Activated naive CD8-positive, alpha-beta T cell (primary cell): ENCODE results near the gene PROSER2.

Source experiments
- H3K27ac Mint-ChIP-seq: one replicate; pipeline ENCODE4 v1.8.0; 2021; ENCODE audit warnings: mixed read lengths
- H3K27me3 Mint-ChIP-seq: one replicate; pipeline ENCODE4 v1.8.0; 2021; ENCODE audit warnings: mixed read lengths
- H3K36me3 Mint-ChIP-seq: one replicate; pipeline ENCODE4 v1.8.0; 2021; ENCODE audit warnings: mixed read lengths
- H3K4me1 Mint-ChIP-seq: one replicate; pipeline ENCODE4 v1.8.0; 2021; ENCODE audit warnings: low read depth, mixed read lengths
- H3K4me3 Mint-ChIP-seq: one replicate; pipeline ENCODE4 v1.8.0; 2021; ENCODE audit warnings: mild to moderate bottlenecking, mixed read lengths
- H3K9me3 Mint-ChIP-seq: one replicate; pipeline ENCODE4 v1.8.0; 2021; ENCODE audit warnings: low read depth, mixed read lengths

Gene PROSER2

GRCh38 chr10:11822026-11822756 is 965 bp upstream of the PROSER2 start:
- Mint-ChIP-seq H3K36me3 (no peaks in the 10 kb centered on the region), H3K4me3 (peak overlapping the region; percentile 47), H3K27me3 (peaks cover 28% of the 10 kb centered on the region), H3K9me3 (no peaks in the 10 kb centered on the region), H3K27ac (no peak overlapping the region), H3K4me1 (peaks cover 13% of the 10 kb centered on the region)

DNA sequence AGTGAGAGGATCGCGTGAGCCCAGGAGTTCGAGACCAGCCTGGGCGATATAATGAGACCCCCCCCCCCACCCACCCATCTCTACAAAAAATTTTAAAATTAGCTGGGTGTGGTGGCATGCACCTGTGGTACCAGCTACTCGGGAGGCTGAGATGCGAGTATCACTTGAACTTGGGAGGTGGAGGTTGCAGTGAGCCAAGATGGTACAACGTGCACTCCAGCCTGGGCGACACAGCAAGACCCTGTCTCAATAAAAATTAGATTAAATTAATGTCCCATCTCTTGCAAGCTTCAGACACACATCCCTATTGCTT is 391 bp upstream of the PROSER2 start:
- peak overlapping the region; percentile 47 for H3K4me3 Mint-ChIP-seq
- peaks cover 13% of the 10 kb centered on the region for H3K4me1 Mint-ChIP-seq
- H3K9me3 Mint-ChIP-seq = no peaks in the 10 kb centered on the region
- H3K27ac Mint-ChIP-seq = no peak overlapping the region
- H3K36me3 Mint-ChIP-seq = no peaks in the 10 kb centered on the region
- H3K27me3 Mint-ChIP-seq = peaks cover 30% of the 10 kb centered on the region

DNA sequence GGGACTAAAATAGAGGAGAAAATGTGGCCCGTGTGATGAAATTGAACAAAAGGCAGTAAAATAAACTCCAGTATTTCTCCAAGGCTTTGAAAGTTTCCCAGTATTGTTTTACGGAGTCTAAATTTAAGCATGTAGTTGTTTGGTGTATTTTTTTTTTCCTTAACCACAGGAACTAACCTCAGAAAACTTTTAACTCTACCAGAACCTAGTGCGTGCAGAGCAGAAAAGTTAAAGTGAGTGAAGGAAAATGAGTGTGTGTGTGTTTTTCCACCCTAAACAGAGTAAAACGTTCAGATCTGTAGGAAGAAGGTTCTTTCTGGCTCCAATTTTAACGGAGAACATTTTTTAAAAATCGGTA is 812 bp downstream of the PROSER2 start:
- H3K27me3 Mint-ChIP-seq = peaks cover 30% of the 10 kb centered on the region
- no peaks in the 10 kb centered on the region for H3K36me3 Mint-ChIP-seq
- no peaks in the 10 kb centered on the region for H3K9me3 Mint-ChIP-seq
- H3K4me1 Mint-ChIP-seq = peaks cover 13% of the 10 kb centered on the region
- H3K27ac Mint-ChIP-seq = no peak overlapping the region
- peak overlapping the region; percentile 91 for H3K4me3 Mint-ChIP-seq

DNA sequence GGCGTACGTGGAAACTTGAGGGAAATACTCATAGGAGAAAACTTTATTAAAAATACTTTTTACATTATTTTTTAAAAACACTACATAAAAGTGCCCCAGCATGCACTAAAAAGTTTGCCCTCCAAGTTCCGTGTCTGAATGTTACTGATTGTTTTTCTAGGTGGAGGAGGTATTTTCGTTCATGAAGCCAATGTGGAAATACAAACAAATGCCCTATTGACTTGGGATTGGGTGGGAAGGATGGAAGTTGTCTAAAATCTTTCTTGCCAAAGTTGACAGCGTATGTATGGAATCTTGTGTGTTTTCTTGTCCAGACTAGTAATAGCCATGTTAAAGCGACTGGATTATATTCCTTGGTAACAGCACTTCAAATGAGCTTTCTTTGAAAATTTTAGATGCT is 1.2 kb downstream of the PROSER2 start:
- Mint-ChIP-seq H3K4me3 (peak overlapping the region; percentile 91), H3K27me3 (peaks cover 30% of the 10 kb centered on the region), H3K4me1 (peaks cover 13% of the 10 kb centered on the region), H3K9me3 (no peaks in the 10 kb centered on the region), H3K36me3 (no peaks in the 10 kb centered on the region), H3K27ac (no peak overlapping the region)

DNA sequence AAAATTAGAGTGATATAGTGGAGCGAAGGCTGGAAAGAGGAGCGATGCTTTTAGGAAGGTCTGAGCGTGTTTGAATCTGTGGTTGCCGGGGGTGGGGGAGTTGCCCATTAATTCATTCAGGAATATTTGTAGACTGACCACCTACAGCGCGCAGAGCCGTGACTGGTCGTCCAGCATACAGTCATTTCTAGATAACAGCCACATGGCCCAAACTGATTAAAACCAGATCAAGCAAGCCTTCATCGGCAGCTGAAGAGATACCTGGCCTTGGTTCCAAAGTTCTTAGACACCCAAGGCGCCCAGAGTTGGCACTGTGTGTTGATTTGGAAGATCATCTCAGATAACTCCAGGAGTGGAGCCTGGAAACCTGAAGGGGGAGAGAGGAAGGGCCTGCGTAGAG is 1.7 kb downstream of the PROSER2 start:
- Mint-ChIP-seq H3K27ac (no peak overlapping the region), H3K4me3 (peak overlapping the region; percentile 91), H3K4me1 (peaks cover 9% of the 10 kb centered on the region), H3K27me3 (peaks cover 25% of the 10 kb centered on the region), H3K9me3 (no peaks in the 10 kb centered on the region), H3K36me3 (no peaks in the 10 kb centered on the region)

DNA sequence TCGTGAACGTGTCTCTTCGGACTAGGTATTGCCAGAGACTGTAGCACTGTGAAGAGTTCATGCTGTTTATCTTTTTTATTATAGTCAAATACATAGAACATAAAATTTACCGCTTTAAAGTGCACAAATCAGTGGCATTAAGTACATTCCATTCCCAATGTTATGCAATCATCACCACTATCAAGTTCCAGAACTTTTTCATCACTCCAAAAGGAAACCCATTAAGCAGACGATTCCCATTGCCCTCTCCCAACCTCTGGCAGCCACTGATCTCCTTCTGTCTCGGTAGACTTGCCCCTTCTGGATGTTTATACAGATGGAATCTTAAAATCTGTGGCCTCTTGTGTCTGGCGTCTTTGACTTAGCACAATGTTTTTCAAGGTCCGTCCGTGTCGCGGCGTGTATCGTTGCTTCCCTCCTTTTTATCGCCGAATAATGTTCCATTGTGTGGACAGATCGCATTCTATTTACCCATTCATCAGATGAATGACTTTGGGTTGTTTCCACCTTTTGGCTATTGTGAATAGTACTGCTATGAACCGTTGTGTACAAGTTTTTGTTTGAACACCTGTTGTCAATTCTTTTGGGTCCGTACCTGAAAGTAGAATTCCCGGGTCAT is 2.7 kb downstream of the PROSER2 start:
- no peaks in the 10 kb centered on the region for H3K36me3 Mint-ChIP-seq
- H3K9me3 Mint-ChIP-seq = no peaks in the 10 kb centered on the region
- H3K27me3 Mint-ChIP-seq = peaks cover 27% of the 10 kb centered on the region
- no peak overlapping the region for H3K4me3 Mint-ChIP-seq
- H3K4me1 Mint-ChIP-seq = peaks cover 9% of the 10 kb centered on the region
- no peak overlapping the region for H3K27ac Mint-ChIP-seq

- peaks cover 9% of the 10 kb centered on the region for H3K4me1 Mint-ChIP-seq
- H3K36me3 Mint-ChIP-seq = no peaks in the 10 kb centered on the region
- no peak overlapping the region for H3K4me3 Mint-ChIP-seq
- H3K27ac Mint-ChIP-seq = no peak overlapping the region
- no peaks in the 10 kb centered on the region for H3K9me3 Mint-ChIP-seq
- H3K27me3 Mint-ChIP-seq = peaks cover 24% of the 10 kb centered on the region
These were observed 3.9 kb downstream of the PROSER2 start for GRCh38 chr10:11827006-11827405.

GRCh38 chr10:11827414-11827813 is 4.3 kb downstream of the PROSER2 start:
- H3K9me3 Mint-ChIP-seq = no peaks in the 10 kb centered on the region
- H3K27ac Mint-ChIP-seq = no peak overlapping the region
- no peaks in the 10 kb centered on the region for H3K36me3 Mint-ChIP-seq
- H3K4me1 Mint-ChIP-seq = peaks cover 9% of the 10 kb centered on the region
- H3K27me3 Mint-ChIP-seq = peaks cover 24% of the 10 kb centered on the region
- H3K4me3 Mint-ChIP-seq = no peak overlapping the region

DNA sequence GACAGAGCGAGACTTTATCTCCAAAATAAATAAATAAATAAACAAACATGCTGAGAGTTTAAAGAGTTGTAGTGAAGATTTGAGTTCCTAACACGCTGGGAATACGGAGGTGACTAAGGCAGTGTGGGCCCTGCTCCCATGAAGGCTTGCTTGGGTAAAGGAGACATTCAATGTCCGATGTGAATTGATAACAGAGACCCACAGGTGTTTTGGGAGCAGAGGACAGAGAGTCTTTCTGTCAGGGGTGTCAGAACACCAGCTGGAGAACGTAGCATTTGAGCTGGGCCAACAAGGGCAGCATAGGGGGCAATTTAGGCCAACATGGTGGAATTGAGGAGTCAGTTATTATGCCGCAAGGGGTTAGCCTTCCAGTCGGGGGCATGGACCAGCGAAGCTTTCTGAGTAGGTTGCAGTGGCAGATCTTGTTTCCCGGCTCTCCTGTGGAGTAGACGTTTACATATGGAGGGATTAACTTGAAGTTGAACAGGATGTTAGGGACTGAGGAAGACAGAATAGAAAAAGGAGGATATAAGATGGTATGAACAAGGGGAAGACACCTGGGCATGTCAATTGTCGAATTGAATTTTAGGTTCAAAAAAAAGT is 5.6 kb downstream of the PROSER2 start:
- H3K4me3 Mint-ChIP-seq = no peak overlapping the region
- peaks cover 9% of the 10 kb centered on the region for H3K4me1 Mint-ChIP-seq
- peaks cover 2% of the 10 kb centered on the region for H3K36me3 Mint-ChIP-seq
- H3K27me3 Mint-ChIP-seq = peaks cover 27% of the 10 kb centered on the region
- H3K27ac Mint-ChIP-seq = no peak overlapping the region
- no peaks in the 10 kb centered on the region for H3K9me3 Mint-ChIP-seq

DNA sequence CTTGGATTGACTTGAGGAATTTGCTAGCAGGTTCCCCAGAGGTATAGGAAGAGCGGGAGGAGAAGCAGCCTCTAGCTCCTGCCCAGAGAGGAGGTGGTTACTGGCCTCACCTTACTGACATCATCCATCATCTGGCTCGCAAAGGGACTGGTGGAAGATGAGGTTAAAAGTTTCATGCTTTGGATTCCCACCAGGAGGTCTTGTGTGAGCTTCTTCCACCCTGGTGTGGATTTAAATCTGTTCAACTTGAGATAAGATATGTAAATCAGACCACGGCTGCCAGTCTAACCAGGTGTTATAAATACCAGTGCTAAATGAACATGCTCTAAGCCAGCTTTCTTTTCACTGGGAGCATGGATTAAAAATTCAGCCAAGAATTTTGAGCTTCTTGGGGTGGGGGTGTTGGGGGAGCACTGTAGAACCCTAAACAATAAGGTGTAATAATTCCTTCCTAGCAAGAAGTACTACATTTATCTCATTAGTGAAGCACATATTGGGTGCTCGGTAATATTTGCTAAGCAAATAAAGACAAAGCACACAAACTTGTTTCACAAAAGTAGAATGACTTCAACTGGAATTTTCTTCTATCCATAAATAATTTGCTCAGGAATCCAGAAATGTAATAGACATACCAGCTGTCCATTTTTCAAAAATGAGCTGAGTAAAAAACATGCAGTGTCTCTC is 7.8 kb downstream of the PROSER2 start:
- no peaks in the 10 kb centered on the region for H3K4me1 Mint-ChIP-seq
- no peaks in the 10 kb centered on the region for H3K9me3 Mint-ChIP-seq
- no peak overlapping the region for H3K4me3 Mint-ChIP-seq
- no peak overlapping the region for H3K27ac Mint-ChIP-seq
- H3K27me3 Mint-ChIP-seq = peaks cover 11% of the 10 kb centered on the region
- peaks cover 2% of the 10 kb centered on the region for H3K36me3 Mint-ChIP-seq

- no peak overlapping the region for H3K4me3 Mint-ChIP-seq
- H3K27ac Mint-ChIP-seq = no peak overlapping the region
- H3K36me3 Mint-ChIP-seq = peaks cover 2% of the 10 kb centered on the region
- no peaks in the 10 kb centered on the region for H3K4me1 Mint-ChIP-seq
- peaks cover 8% of the 10 kb centered on the region for H3K27me3 Mint-ChIP-seq
- no peaks in the 10 kb centered on the region for H3K9me3 Mint-ChIP-seq
These were observed 8.4 kb downstream of the PROSER2 start for GRCh38 chr10:11831520-11831951.

DNA sequence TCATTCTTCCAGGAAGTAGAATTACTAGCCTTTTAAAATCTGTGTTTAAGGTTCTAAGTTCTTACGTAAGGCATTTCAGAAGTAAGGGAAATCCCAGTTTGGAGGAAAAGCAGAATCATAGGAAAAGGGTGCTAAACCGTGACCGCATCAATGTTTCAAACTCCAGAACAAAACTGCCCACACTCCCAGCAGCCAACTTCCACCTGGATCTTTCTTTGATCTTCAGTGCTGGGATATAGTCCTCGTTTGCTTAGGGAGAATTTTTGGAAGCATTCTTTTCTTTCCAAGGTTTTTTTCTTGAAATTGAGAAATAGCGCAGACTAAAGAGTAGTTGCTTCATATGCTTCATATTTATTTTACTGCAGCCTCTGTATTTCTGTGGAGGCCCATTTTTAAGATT is 8.9 kb downstream of the PROSER2 start:
- H3K4me1 Mint-ChIP-seq = no peaks in the 10 kb centered on the region
- H3K36me3 Mint-ChIP-seq = peaks cover 2% of the 10 kb centered on the region
- H3K9me3 Mint-ChIP-seq = no peaks in the 10 kb centered on the region
- peaks cover 8% of the 10 kb centered on the region for H3K27me3 Mint-ChIP-seq
- no peak overlapping the region for H3K27ac Mint-ChIP-seq
- no peak overlapping the region for H3K4me3 Mint-ChIP-seq

- Mint-ChIP-seq H3K36me3 (peaks cover 2% of the 10 kb centered on the region), H3K27ac (no peak overlapping the region), H3K4me1 (peaks cover 9% of the 10 kb centered on the region), H3K4me3 (no peak overlapping the region), H3K9me3 (no peaks in the 10 kb centered on the region), H3K27me3 (peaks cover 4% of the 10 kb centered on the region)
These were observed 11.9 kb downstream of the PROSER2 start for GRCh38 chr10:11835061-11835460.

DNA sequence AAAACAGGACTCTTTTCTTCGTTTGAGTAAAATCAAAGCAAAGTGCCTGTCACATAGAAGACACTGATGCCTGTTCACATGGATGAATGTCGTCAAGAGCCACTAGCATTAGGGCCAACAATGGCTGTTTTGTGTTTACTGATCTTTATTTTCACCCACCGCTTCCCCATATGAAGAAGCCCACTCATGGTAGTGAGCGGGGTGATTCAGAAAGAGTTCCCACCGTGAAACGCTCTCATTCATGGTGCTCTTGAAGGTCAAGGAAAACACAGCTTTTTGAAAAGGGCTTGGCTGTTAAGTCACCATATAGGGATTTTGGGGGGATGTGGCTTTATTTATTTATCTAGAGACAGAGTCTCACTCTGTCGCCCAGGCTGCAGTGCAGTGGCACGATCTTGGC is 12.5 kb downstream of the PROSER2 start:
- peaks cover 9% of the 10 kb centered on the region for H3K4me1 Mint-ChIP-seq
- peaks cover 2% of the 10 kb centered on the region for H3K27me3 Mint-ChIP-seq
- H3K4me3 Mint-ChIP-seq = no peak overlapping the region
- H3K36me3 Mint-ChIP-seq = peaks cover 2% of the 10 kb centered on the region
- no peaks in the 10 kb centered on the region for H3K9me3 Mint-ChIP-seq
- no peak overlapping the region for H3K27ac Mint-ChIP-seq

DNA sequence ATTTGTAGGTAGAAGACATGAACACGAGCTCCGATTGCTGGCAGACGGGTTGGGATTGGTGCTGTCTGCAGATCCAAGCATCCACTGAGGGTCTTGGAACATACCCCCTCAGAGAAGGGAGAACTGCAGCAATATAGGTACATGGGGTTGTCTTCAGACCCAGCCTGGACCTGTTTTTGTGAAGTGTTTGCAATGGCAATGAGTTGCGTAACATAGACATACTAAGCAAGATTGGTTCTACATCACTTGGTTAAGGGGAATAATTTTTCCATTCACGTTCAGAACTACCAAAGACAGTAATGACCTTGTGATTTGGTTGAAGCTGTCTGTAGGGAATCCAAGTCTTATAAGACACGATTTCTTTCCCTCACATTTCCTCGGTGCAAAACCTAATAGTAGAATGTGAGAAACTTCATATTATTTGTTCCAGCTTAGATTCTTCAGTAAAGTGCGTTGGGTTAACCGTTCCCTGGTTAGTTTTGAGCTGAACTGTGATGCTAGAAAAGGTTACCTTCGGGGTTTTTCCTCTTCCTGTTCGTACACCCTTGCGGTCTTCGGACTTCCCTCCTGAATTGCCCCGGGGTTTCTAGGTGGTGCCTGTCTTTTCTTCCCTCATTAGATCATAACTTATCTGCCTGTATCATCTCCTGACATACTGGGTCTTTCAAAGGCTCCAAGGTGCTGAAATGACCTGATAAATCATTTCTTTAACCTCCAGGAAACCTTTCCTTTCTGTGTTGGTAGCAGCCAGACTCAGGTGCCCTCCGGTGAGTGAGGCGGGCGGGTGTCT is 14.4 kb downstream of the PROSER2 start:
- Mint-ChIP-seq H3K4me1 (peaks cover 9% of the 10 kb centered on the region), H3K36me3 (peaks cover 2% of the 10 kb centered on the region), H3K4me3 (no peak overlapping the region), H3K27me3 (peaks cover 4% of the 10 kb centered on the region), H3K27ac (no peak overlapping the region), H3K9me3 (no peaks in the 10 kb centered on the region)
